ENCODE data around the gene OR10AD1.
"Not testable (repeated sequence)": the region's sequence is repeated elsewhere in the genome, so short reads cannot be mapped to it uniquely, and the experiment has no call there.

DNA sequence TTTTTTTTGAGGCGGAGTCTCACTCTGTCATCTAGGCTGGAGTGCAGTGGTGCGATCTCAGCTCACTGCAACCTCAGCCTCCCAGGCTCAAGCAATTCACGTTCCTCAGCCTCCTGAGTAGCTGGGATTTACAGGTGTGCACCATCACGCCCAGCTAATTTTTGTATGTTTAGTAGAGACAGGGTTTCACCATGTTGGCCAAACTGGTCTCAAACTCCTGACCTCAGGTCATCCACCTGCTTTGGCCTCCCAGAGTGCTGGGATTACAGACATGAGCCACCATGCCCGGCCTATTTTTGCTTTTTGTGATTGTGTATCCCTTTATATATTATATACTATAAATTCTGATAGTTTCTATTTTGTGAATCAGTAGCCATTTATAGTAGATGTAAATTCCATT, 47.3 kb downstream of the OR10AD1 start:
- TF ChIP-seq, protein P1, sequence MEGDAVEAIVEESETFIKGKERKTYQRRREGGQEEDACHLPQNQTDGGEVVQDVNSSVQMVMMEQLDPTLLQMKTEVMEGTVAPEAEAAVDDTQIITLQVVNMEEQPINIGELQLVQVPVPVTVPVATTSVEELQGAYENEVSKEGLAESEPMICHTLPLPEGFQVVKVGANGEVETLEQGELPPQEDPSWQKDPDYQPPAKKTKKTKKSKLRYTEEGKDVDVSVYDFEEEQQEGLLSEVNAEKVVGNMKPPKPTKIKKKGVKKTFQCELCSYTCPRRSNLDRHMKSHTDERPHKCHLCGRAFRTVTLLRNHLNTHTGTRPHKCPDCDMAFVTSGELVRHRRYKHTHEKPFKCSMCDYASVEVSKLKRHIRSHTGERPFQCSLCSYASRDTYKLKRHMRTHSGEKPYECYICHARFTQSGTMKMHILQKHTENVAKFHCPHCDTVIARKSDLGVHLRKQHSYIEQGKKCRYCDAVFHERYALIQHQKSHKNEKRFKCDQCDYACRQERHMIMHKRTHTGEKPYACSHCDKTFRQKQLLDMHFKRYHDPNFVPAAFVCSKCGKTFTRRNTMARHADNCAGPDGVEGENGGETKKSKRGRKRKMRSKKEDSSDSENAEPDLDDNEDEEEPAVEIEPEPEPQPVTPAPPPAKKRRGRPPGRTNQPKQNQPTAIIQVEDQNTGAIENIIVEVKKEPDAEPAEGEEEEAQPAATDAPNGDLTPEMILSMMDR (conservative IDR thresholded peaks at IDR 0.05): not testable (repeated sequence)
- TF ChIP-seq EZH2 (IDR thresholded peaks at IDR 0.05; ENCODE audit: low read depth): not testable (repeated sequence)

All from PC-9 (cell line).